Liver (tissue), 9 donors: ENCODE results near the gene SLC16A8. TPM values are rescaled to one million over a fixed set of nuclear protein-coding genes. Genes with fewer than 3 reads are reported as not detected.

ENCODE experiments used
- DNase-seq: peaks from one replicate; pipeline ENCODE4 v3.0.0-alpha.2; 2017; ENCODE audit warnings: low spot score
- H3K27ac ChIP-seq, 2 donors: one replicate each; pipeline ENCODE4 v1.7.0; 2013; ENCODE audit warnings: inconsistent platforms in 2 of 2, low read length in 2 of 2, control low read depth in 1 of 2, low read depth in 1 of 2, mild to moderate bottlenecking in 1 of 2
- H3K27me3 ChIP-seq, 4 donors: one replicate each; pipeline versions ENCODE4 v1.6.1 to v1.7.0; 2013; ENCODE audit warnings: low read length in 3 of 4, inconsistent platforms in 1 of 4, mild to moderate bottlenecking in 1 of 4, moderate library complexity in 1 of 4; ENCODE audit not compliant: control insufficient read depth in 4 of 4, insufficient read depth in 4 of 4
- H3K36me3 ChIP-seq, 4 donors: one replicate each; pipeline versions ENCODE4 v1.6.1 to v1.7.0; 2013; ENCODE audit warnings: low read length in 3 of 4, mild to moderate bottlenecking in 3 of 4, low read depth in 1 of 4, moderate library complexity in 1 of 4; ENCODE audit not compliant: control insufficient read depth in 4 of 4, insufficient read depth in 3 of 4
- H3K4me1 ChIP-seq, 4 donors: one replicate each; pipeline versions ENCODE4 v1.6.1 to v1.7.0; 2013; ENCODE audit warnings: low read length in 3 of 4, mild to moderate bottlenecking in 3 of 4, moderate library complexity in 1 of 4; ENCODE audit not compliant: control insufficient read depth in 4 of 4, insufficient read depth in 4 of 4
- H3K4me3 ChIP-seq, 3 donors: one replicate each; pipeline versions ENCODE4 v1.6.1 to v1.7.0; 2013; ENCODE audit warnings: low read length in 3 of 3, control low read depth in 1 of 3, low read depth in 1 of 3, mild to moderate bottlenecking in 1 of 3
- H3K9ac ChIP-seq, 2 donors: one replicate each; pipeline ENCODE4 v1.7.0; 2013; ENCODE audit warnings: low read length in 2 of 2, mild to moderate bottlenecking in 2 of 2, moderate library complexity in 2 of 2, control low read depth in 1 of 2, low read depth in 1 of 2
- H3K9me3 ChIP-seq, 4 donors: one replicate each; pipeline versions ENCODE4 v1.6.1 to v1.7.0; 2013; ENCODE audit warnings: low read length in 3 of 4; ENCODE audit not compliant: control insufficient read depth in 4 of 4
- EGR1 ChIP-seq, 2 donors: IDR thresholded peaks; 2 replicates each; pipeline ENCODE4 v1.6.1; 2016 to 2018; ENCODE audit warnings: antibody characterized with exemption in 2 of 2, low read depth in 2 of 2
- JUND ChIP-seq, 2 donors: IDR thresholded peaks; 2 replicates each; pipeline ENCODE4 v1.6.1; 2016; ENCODE audit warnings: antibody characterized with exemption in 2 of 2
- RAD21 ChIP-seq, 2 donors: IDR thresholded peaks; 2 replicates each; pipeline ENCODE4 v1.6.1; 2016; ENCODE audit warnings: antibody characterized with exemption in 2 of 2, mild to moderate bottlenecking in 2 of 2
- TAF1 ChIP-seq: conservative IDR thresholded peaks from 2 replicates; pipeline ENCODE4 v1.6.1; 2016; ENCODE audit warnings: antibody characterized with exemption, mild to moderate bottlenecking
- ZBTB33 ChIP-seq: IDR thresholded peaks from 2 replicates; pipeline ENCODE4 v1.6.1; 2016; ENCODE audit warnings: antibody characterized with exemption
- WGBS: extraction: QIAGEN DNeasy Blood & Tissue Kit; methylation state at CpG from one replicate; pipeline ENCODE4 v1.1.7; 2013; 5-methylcytosine and 5-hydroxymethylcytosine counted together
- polyA plus RNA-seq, 2 donors: library from polyadenylated mRNA; stranded (reverse) in 1 of 2; unstranded in 1 of 2; fragments of 200-250 nt in 1 of 2; fragments of >200 nt in 1 of 2; fragmentation: Nextera tagmentation in 1 of 2; extraction: Ambion mirVana in 1 of 2; gene quantifications; one replicate each; pipeline versions ENCODE4 v1.2.1 to v1.2.3, GENCODE V29; 2013 to 2015
- total RNA-seq, 2 donors: library from RNA; depleted of rRNA; stranded (reverse); fragments of >200 nt; gene quantifications; one replicate each; pipeline ENCODE4 v1.2.3, GENCODE V29; 2014
- TF ChIP-seq, protein P1 (sequence below): fragments of 150-350 bp; IDR thresholded peaks from 2 replicates; pipeline ENCODE4 v1.5.1; 2017; ENCODE audit warnings: improper control_type of control experiment, low read depth, low read length; ENCODE audit not compliant: missing input control
- TF ChIP-seq, protein P2 (sequence below): IDR thresholded peaks from 2 replicates; pipeline ENCODE4 v1.6.1; 2016; ENCODE audit warnings: antibody characterized with exemption, mild to moderate bottlenecking
- donor health status: healthy.
- donor health status: healthy.
- donor health status: healthy.
- donor health status: healthy.
- donor health status: healthy.

Gene SLC16A8
- total and polyA plus RNA-seq, 4 donors: 0.10 TPM; not detected in 3

- no peak overlapping the region for H3K4me3 ChIP-seq
- DNase-seq: no peak
- H3K4me1 ChIP-seq: no peaks in the 10 kb centered on the region
- no peaks in the 10 kb centered on the region for H3K27me3 ChIP-seq
- H3K9ac ChIP-seq: no peak overlapping the region
- TF ChIP-seq, protein P1, sequence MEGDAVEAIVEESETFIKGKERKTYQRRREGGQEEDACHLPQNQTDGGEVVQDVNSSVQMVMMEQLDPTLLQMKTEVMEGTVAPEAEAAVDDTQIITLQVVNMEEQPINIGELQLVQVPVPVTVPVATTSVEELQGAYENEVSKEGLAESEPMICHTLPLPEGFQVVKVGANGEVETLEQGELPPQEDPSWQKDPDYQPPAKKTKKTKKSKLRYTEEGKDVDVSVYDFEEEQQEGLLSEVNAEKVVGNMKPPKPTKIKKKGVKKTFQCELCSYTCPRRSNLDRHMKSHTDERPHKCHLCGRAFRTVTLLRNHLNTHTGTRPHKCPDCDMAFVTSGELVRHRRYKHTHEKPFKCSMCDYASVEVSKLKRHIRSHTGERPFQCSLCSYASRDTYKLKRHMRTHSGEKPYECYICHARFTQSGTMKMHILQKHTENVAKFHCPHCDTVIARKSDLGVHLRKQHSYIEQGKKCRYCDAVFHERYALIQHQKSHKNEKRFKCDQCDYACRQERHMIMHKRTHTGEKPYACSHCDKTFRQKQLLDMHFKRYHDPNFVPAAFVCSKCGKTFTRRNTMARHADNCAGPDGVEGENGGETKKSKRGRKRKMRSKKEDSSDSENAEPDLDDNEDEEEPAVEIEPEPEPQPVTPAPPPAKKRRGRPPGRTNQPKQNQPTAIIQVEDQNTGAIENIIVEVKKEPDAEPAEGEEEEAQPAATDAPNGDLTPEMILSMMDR: no peak
- TF ChIP-seq, protein P2, sequence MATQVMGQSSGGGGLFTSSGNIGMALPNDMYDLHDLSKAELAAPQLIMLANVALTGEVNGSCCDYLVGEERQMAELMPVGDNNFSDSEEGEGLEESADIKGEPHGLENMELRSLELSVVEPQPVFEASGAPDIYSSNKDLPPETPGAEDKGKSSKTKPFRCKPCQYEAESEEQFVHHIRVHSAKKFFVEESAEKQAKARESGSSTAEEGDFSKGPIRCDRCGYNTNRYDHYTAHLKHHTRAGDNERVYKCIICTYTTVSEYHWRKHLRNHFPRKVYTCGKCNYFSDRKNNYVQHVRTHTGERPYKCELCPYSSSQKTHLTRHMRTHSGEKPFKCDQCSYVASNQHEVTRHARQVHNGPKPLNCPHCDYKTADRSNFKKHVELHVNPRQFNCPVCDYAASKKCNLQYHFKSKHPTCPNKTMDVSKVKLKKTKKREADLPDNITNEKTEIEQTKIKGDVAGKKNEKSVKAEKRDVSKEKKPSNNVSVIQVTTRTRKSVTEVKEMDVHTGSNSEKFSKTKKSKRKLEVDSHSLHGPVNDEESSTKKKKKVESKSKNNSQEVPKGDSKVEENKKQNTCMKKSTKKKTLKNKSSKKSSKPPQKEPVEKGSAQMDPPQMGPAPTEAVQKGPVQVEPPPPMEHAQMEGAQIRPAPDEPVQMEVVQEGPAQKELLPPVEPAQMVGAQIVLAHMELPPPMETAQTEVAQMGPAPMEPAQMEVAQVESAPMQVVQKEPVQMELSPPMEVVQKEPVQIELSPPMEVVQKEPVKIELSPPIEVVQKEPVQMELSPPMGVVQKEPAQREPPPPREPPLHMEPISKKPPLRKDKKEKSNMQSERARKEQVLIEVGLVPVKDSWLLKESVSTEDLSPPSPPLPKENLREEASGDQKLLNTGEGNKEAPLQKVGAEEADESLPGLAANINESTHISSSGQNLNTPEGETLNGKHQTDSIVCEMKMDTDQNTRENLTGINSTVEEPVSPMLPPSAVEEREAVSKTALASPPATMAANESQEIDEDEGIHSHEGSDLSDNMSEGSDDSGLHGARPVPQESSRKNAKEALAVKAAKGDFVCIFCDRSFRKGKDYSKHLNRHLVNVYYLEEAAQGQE: peak; percentile 52
- 69% methylated on average over 9 of the region's 9 CpGs for WGBS
- H3K9me3 ChIP-seq: no peaks in the 10 kb centered on the region
- H3K27ac ChIP-seq: peak overlapping the region in 1 of 2 donors; percentile 45
- H3K36me3 ChIP-seq: no peaks in the 10 kb centered on the region
Observed at GRCh38 chr22:38098410-38099249, 14.6 kb upstream of the SLC16A8 start.

DNA sequence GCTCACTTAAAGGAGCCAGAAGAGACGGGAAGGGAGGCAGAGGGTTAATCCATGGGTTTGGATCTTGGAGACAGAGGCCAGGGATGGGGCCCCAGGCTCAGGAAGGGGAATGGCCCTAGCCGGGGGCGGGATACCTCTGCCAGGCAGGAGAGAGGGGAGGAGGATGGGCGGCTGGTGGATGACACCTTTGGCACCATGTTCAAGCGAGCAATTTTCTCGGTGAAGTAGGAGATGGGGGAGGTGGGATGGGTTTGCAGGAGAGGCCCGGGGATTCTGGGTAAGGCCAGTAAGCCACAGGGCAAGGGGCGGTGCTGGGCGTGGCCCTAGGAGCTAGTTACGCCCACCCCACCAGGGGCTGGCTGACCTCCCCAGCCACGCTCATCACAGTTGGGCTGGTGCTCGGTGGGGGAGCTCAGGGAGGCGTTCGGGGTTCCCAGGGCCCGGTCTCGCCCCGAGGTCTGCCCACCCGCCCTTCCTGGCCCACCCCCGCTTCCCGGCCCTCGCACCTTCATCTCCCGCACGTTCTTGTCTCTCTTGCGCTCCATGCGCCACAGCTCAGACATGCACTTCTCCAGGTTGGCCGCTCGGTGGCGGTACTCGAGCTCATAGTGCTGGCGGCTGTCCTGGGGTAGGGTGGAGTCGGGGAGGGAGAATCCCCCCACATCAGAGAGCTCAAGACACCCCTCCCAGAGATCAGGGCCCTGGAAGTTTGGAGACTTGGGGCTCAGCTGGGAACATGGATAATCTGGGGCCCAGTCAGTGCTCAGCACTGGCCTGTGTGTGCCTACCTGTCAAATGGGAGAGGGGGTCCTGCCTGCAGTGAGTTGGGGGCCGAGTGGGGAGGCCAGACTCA, 13.8 kb upstream of the SLC16A8 start:
- WGBS: 54% methylated on average over 32 of the region's 32 CpGs
- Histone ChIP-seq H3K36me3 (no peaks in the 10 kb centered on the region), H3K9ac (no peak overlapping the region), H3K4me1 (no peaks in the 10 kb centered on the region), H3K27ac (peak overlapping the region in 1 of 2 donors; percentile 45), H3K27me3 (no peaks in the 10 kb centered on the region), H3K9me3 (no peaks in the 10 kb centered on the region), H3K4me3 (no peak overlapping the region)
- DNase-seq: no peak
- TF ChIP-seq TAF1 (no peak), EGR1 (IDR thresholded peaks at IDR 0.05; ENCODE audit: low read depth in 2 of 2) (no peak), RAD21 (IDR thresholded peaks at IDR 0.05) (peak in 1 of 2 donors; percentile 26), JUND (IDR thresholded peaks at IDR 0.05) (no peak), ZBTB33 (no peak)
- TF ChIP-seq, protein P2: no peak
